Measurements from ENCODE around the gene SMIM14. TPM values are rescaled to one million over a fixed set of nuclear protein-coding genes. Genes with fewer than 3 reads are reported as not detected.

SMIM14 gene
- total and polyA plus RNA-seq, 2 of the 8 experiments (the other 6 are each of a cell fraction or from before 2014, with no cell fraction given), result 29.1 to 31.0 TPM

DNA sequence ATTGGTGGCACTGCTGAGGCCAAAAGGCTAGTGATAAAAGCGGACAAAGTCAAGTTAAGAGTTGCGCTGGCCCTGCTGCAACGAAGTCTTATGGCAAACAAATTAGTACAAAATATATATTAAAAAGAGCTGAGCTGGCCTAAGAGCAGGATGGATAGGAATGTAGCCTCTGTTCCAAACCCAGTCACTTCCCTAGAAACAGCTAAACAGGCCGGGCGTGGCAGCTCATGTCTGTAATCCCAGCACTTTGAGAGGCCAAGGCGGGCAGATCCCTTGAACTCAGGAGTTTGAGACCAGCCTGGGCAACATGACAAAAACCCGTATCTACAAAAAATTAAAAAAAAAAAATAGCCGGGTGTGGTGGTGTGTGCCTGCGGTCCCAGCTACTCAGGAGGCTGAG, 79.0 kb downstream of the SMIM14 start (continued):
- TF ChIP-seq, protein P1, sequence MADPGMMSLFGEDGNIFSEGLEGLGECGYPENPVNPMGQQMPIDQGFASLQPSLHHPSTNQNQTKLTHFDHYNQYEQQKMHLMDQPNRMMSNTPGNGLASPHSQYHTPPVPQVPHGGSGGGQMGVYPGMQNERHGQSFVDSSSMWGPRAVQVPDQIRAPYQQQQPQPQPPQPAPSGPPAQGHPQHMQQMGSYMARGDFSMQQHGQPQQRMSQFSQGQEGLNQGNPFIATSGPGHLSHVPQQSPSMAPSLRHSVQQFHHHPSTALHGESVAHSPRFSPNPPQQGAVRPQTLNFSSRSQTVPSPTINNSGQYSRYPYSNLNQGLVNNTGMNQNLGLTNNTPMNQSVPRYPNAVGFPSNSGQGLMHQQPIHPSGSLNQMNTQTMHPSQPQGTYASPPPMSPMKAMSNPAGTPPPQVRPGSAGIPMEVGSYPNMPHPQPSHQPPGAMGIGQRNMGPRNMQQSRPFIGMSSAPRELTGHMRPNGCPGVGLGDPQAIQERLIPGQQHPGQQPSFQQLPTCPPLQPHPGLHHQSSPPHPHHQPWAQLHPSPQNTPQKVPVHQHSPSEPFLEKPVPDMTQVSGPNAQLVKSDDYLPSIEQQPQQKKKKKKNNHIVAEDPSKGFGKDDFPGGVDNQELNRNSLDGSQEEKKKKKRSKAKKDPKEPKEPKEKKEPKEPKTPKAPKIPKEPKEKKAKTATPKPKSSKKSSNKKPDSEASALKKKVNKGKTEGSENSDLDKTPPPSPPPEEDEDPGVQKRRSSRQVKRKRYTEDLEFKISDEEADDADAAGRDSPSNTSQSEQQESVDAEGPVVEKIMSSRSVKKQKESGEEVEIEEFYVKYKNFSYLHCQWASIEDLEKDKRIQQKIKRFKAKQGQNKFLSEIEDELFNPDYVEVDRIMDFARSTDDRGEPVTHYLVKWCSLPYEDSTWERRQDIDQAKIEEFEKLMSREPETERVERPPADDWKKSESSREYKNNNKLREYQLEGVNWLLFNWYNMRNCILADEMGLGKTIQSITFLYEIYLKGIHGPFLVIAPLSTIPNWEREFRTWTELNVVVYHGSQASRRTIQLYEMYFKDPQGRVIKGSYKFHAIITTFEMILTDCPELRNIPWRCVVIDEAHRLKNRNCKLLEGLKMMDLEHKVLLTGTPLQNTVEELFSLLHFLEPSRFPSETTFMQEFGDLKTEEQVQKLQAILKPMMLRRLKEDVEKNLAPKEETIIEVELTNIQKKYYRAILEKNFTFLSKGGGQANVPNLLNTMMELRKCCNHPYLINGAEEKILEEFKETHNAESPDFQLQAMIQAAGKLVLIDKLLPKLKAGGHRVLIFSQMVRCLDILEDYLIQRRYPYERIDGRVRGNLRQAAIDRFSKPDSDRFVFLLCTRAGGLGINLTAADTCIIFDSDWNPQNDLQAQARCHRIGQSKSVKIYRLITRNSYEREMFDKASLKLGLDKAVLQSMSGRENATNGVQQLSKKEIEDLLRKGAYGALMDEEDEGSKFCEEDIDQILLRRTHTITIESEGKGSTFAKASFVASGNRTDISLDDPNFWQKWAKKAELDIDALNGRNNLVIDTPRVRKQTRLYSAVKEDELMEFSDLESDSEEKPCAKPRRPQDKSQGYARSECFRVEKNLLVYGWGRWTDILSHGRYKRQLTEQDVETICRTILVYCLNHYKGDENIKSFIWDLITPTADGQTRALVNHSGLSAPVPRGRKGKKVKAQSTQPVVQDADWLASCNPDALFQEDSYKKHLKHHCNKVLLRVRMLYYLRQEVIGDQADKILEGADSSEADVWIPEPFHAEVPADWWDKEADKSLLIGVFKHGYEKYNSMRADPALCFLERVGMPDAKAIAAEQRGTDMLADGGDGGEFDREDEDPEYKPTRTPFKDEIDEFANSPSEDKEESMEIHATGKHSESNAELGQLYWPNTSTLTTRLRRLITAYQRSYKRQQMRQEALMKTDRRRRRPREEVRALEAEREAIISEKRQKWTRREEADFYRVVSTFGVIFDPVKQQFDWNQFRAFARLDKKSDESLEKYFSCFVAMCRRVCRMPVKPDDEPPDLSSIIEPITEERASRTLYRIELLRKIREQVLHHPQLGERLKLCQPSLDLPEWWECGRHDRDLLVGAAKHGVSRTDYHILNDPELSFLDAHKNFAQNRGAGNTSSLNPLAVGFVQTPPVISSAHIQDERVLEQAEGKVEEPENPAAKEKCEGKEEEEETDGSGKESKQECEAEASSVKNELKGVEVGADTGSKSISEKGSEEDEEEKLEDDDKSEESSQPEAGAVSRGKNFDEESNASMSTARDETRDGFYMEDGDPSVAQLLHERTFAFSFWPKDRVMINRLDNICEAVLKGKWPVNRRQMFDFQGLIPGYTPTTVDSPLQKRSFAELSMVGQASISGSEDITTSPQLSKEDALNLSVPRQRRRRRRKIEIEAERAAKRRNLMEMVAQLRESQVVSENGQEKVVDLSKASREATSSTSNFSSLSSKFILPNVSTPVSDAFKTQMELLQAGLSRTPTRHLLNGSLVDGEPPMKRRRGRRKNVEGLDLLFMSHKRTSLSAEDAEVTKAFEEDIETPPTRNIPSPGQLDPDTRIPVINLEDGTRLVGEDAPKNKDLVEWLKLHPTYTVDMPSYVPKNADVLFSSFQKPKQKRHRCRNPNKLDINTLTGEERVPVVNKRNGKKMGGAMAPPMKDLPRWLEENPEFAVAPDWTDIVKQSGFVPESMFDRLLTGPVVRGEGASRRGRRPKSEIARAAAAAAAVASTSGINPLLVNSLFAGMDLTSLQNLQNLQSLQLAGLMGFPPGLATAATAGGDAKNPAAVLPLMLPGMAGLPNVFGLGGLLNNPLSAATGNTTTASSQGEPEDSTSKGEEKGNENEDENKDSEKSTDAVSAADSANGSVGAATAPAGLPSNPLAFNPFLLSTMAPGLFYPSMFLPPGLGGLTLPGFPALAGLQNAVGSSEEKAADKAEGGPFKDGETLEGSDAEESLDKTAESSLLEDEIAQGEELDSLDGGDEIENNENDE (IDR thresholded peaks at IDR 0.05; ENCODE audit: insufficient replicate concordance, low read length), result no peak
- no peak for TF ChIP-seq CHD2 (IDR thresholded peaks at IDR 0.05; ENCODE audit: low read length)
- no peak for TF ChIP-seq EP300 (IDR thresholded peaks at IDR 0.05; ENCODE audit: borderline replicate concordance in 1 of 2, low read depth in 2 of 2, low read length in 2 of 2)
- TF ChIP-seq EZH2 (IDR thresholded peaks at IDR 0.05; ENCODE audit: low read depth, low read length, severe bottlenecking), result no peak
- TF ChIP-seq NRF1 (IDR thresholded peaks at IDR 0.05; ENCODE audit: low read depth, low read length), result no peak
- TF ChIP-seq RFX5 (IDR thresholded peaks at IDR 0.05; ENCODE audit: borderline replicate concordance, low read depth, low read length), result no peak
- TF ChIP-seq POLR2AphosphoS5 (IDR thresholded peaks at IDR 0.05; ENCODE audit: low read depth, low read length), result no peak
- TF ChIP-seq TEAD4 (IDR thresholded peaks at IDR 0.05; ENCODE audit: low read depth, low read length), result no peak
- TF ChIP-seq NANOG (IDR thresholded peaks at IDR 0.05; ENCODE audit: insufficient read depth, low read depth, low read length, poor library complexity, severe bottlenecking), result no peak
